Measurements from ENCODE around the gene EMP2.
A peak's percentile ranks its signal among the peaks of the same experiment; 100 is the strongest.

EMP2 gene

DNA sequence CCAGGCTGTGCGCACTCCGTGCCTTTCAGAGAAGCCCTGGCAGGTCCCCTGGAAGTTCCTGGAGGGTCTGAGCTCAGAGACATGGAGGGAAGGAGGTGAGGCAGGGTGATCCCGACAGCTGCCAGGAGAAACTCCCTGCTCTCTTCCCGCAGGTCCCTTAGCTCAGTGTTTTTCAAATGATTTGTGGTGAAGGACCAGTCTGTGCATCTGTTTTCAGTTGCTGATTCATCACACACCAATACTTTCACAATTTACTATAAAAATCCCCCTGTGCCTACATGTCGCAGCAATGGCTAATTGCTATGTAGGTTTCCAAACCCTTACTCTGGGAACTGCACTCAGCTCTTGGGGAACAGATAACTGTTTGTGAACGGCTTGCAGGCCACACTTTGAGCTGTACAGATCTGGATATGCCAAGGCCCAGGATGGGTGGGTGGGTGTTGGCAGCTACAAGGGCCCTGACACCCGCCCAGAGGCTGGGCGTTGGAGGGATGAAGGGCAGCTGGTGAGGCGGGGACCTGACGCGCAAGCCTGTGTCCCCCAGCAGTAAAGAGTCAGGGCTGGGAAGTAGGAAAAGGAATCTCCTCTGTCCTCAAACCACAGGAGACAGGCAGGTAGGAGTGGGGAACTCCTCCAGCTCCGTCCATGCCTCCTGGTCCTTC lies 20.5 kb upstream of the EMP2 start:
- Mint-ChIP-seq H3K36me3 (no peaks in the 10 kb centered on the region), H3K27ac (no peak overlapping the region), H3K4me1 (peaks cover 28 to 49% of the 10 kb centered on the region in 2 donors), H3K4me3 (no peak overlapping the region), H3K27me3 (peaks cover 0 to 13% of the 10 kb centered on the region in 2 donors), H3K9me3 (no peaks in the 10 kb centered on the region)
- DNase-seq = no peak
- peak; percentile 47 to 65 for ATAC-seq (replicated peaks)

GRCh38 chr16:10599626-10600025 lies 19.2 kb upstream of the EMP2 start:
- no peak overlapping the region for H3K4me3 Mint-ChIP-seq
- no peak for DNase-seq
- no peaks in the 10 kb centered on the region for H3K9me3 Mint-ChIP-seq
- no peak overlapping the region for H3K27ac Mint-ChIP-seq
- H3K36me3 Mint-ChIP-seq = no peaks in the 10 kb centered on the region
- peaks cover 0 to 13% of the 10 kb centered on the region in 2 donors for H3K27me3 Mint-ChIP-seq
- peaks cover 35 to 58% of the 10 kb centered on the region in 2 donors for H3K4me1 Mint-ChIP-seq
- ATAC-seq (replicated peaks) = peak; percentile 83

- ATAC-seq (replicated peaks) = no peak
- Mint-ChIP-seq H3K27me3 (peaks cover 0 to 17% of the 10 kb centered on the region in 2 donors), H3K36me3 (peaks cover 0 to 1% of the 10 kb centered on the region in 2 donors), H3K9me3 (no peaks in the 10 kb centered on the region), H3K4me3 (no peak overlapping the region), H3K27ac (no peak overlapping the region), H3K4me1 (peaks cover 39 to 64% of the 10 kb centered on the region in 2 donors)
- no peak for DNase-seq
These were observed 17.8 kb upstream of the EMP2 start for GRCh38 chr16:10598157-10598556.

- ATAC-seq (replicated peaks) (peak; percentile 56 to 65), DNase-seq (peak; percentile 43)
- Mint-ChIP-seq H3K9me3 (no peaks in the 10 kb centered on the region), H3K4me1 (peaks cover 39 to 64% of the 10 kb centered on the region in 2 donors), H3K4me3 (no peak overlapping the region), H3K27ac (peak overlapping the region; percentile 4), H3K36me3 (peaks cover 0 to 1% of the 10 kb centered on the region in 2 donors), H3K27me3 (peaks cover 0 to 13% of the 10 kb centered on the region in 2 donors)
These were observed 16.8 kb upstream of the EMP2 start for GRCh38 chr16:10597187-10597601.

GRCh38 chr16:10594312-10594950 lies 14.0 kb upstream of the EMP2 start:
- Mint-ChIP-seq H3K27me3 (peaks cover 0 to 11% of the 10 kb centered on the region in 2 donors), H3K9me3 (no peaks in the 10 kb centered on the region), H3K27ac (peak overlapping the region; percentile 42), H3K4me1 (peaks cover 29 to 45% of the 10 kb centered on the region in 2 donors), H3K36me3 (peaks cover 0 to 1% of the 10 kb centered on the region in 2 donors), H3K4me3 (peak overlapping the region in 1 of 2 donors; percentile 18)
- ATAC-seq (replicated peaks) = peak; percentile 75 to 77
- DNase-seq = peak; percentile 46

- H3K27me3 Mint-ChIP-seq = peaks cover 8 to 23% of the 10 kb centered on the region in 2 donors
- H3K36me3 Mint-ChIP-seq = peaks cover 0 to 1% of the 10 kb centered on the region in 2 donors
- H3K4me3 Mint-ChIP-seq = no peak overlapping the region
- peaks cover 24 to 32% of the 10 kb centered on the region in 2 donors for H3K4me1 Mint-ChIP-seq
- H3K9me3 Mint-ChIP-seq = no peaks in the 10 kb centered on the region
- no peak for ATAC-seq (replicated peaks)
- no peak for DNase-seq
- no peak overlapping the region for H3K27ac Mint-ChIP-seq
These were observed 12.2 kb upstream of the EMP2 start for GRCh38 chr16:10592611-10593010.

DNA sequence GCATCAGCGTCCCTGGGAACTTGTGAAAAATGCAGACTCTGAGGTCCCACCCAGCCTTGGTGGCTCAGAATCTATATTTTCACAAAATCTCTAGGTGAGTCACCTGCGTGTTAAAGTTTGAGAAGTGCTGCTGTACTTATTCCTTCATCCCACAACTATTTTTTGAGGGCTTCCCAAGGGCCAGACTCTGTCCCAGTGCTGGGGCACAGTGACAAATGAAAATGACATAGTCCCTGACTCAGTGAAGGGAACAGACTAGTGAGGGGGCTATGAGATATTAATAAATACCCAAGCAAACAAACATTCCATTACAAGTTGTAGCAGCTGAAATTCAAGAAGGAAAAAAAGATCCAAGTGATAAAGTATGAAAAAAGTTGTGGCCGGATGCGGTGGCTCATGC lies 9.9 kb upstream of the EMP2 start:
- DNase-seq (no peak), ATAC-seq (replicated peaks) (no peak)
- Mint-ChIP-seq H3K4me1 (peaks cover 6 to 9% of the 10 kb centered on the region in 2 donors), H3K4me3 (no peak overlapping the region), H3K36me3 (peaks cover 0 to 1% of the 10 kb centered on the region in 2 donors), H3K27me3 (peaks cover 19% of the 10 kb centered on the region in 2 donors), H3K27ac (no peak overlapping the region), H3K9me3 (no peaks in the 10 kb centered on the region)

GRCh38 chr16:10589109-10589508 lies 8.7 kb upstream of the EMP2 start:
- H3K27ac Mint-ChIP-seq = no peak overlapping the region
- no peak overlapping the region for H3K4me3 Mint-ChIP-seq
- peaks cover 0 to under 1% of the 10 kb centered on the region in 2 donors for H3K4me1 Mint-ChIP-seq
- no peaks in the 10 kb centered on the region for H3K9me3 Mint-ChIP-seq
- H3K36me3 Mint-ChIP-seq = no peaks in the 10 kb centered on the region
- H3K27me3 Mint-ChIP-seq = peaks cover 16 to 22% of the 10 kb centered on the region in 2 donors
- DNase-seq (no peak), ATAC-seq (replicated peaks) (no peak)

GRCh38 chr16:10587622-10588021 lies 7.2 kb upstream of the EMP2 start:
- no peak for DNase-seq
- ATAC-seq (replicated peaks) = no peak
- peaks cover 26 to 35% of the 10 kb centered on the region in 2 donors for H3K27me3 Mint-ChIP-seq
- no peaks in the 10 kb centered on the region for H3K4me1 Mint-ChIP-seq
- H3K9me3 Mint-ChIP-seq = no peaks in the 10 kb centered on the region
- no peak overlapping the region for H3K4me3 Mint-ChIP-seq
- no peak overlapping the region for H3K27ac Mint-ChIP-seq
- no peaks in the 10 kb centered on the region for H3K36me3 Mint-ChIP-seq

- Mint-ChIP-seq H3K4me1 (peaks cover 6 to 9% of the 10 kb centered on the region in 2 donors), H3K36me3 (peaks cover 0 to 2% of the 10 kb centered on the region in 2 donors)
These were observed 4.6 kb upstream of the EMP2 start for GRCh38 chr16:10584981-10585438.

GRCh38 chr16:10583269-10583668 lies 2.9 kb upstream of the EMP2 start:
- Mint-ChIP-seq H3K4me3 (no peak overlapping the region), H3K4me1 (peaks cover 9% of the 10 kb centered on the region in 2 donors), H3K9me3 (no peaks in the 10 kb centered on the region), H3K36me3 (peaks cover 0 to 2% of the 10 kb centered on the region in 2 donors), H3K27ac (no peak overlapping the region), H3K27me3 (peaks cover 50 to 58% of the 10 kb centered on the region in 2 donors)
- no peak for ATAC-seq (replicated peaks)
- DNase-seq = no peak

More at GRCh38 chr16:10584981-10585438, 4.6 kb upstream of the EMP2 start:
- DNase-seq (no peak), ATAC-seq (replicated peaks) (no peak)
- H3K9me3 Mint-ChIP-seq = no peaks in the 10 kb centered on the region
- H3K27ac Mint-ChIP-seq = no peak overlapping the region
- peaks cover 42 to 49% of the 10 kb centered on the region in 2 donors for H3K27me3 Mint-ChIP-seq
- H3K4me3 Mint-ChIP-seq = no peak overlapping the region

DNA sequence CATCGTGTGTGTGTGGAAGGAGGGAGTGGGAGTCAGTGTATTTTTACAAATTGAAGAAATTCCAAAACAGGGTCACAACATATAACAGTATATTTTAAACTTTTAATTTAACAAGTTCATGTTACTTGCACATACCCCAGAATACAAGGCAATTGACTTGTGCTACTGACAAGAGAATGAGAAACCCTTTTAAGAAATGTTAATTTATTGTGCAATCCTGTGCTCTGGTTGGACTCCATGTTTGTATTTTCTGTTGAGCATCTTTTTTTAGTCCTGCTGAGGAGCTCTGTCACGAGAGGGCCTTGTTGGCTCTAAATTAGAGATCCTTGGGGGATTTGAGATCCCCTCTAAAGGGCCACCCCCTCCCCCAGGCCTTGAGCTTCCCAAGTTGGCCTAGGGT lies 1.1 kb upstream of the EMP2 start:
- DNase-seq (no peak), ATAC-seq (replicated peaks) (no peak)
- H3K9me3 Mint-ChIP-seq = no peaks in the 10 kb centered on the region
- peaks cover 0 to 2% of the 10 kb centered on the region in 2 donors for H3K36me3 Mint-ChIP-seq
- no peak overlapping the region for H3K27ac Mint-ChIP-seq
- H3K4me3 Mint-ChIP-seq = no peak overlapping the region
- H3K4me1 Mint-ChIP-seq = peaks cover 9% of the 10 kb centered on the region in 2 donors
- H3K27me3 Mint-ChIP-seq = peaks cover 59 to 69% of the 10 kb centered on the region in 2 donors

DNA sequence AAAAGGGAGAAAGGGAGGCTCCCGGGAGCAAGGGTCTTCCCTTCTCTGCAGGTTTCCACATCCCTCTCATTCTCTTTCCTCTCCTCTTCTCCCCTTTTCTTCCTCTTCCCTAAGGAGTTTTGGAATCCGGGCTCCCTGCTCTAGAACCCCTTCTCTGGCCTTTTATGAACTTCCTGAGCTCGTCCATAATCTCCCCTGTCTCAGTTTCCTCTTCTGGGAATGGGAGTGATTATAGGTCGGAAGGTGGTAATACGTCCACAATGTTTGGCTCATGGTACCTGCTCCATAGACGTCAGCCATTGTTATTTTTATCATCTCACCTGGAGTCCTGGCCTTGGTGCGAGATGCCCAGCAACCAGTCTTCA lies 467 bp upstream of the EMP2 start:
- Mint-ChIP-seq H3K36me3 (peaks cover 0 to 2% of the 10 kb centered on the region in 2 donors), H3K4me1 (peaks cover 9% of the 10 kb centered on the region in 2 donors), H3K27me3 (peaks cover 55 to 62% of the 10 kb centered on the region in 2 donors), H3K9me3 (no peaks in the 10 kb centered on the region), H3K27ac (no peak overlapping the region), H3K4me3 (peak overlapping the region; percentile 79 to 84)
- no peak for DNase-seq
- no peak for ATAC-seq (replicated peaks)

GRCh38 chr16:10579575-10579964 lies 828 bp downstream of the EMP2 start:
- ATAC-seq (replicated peaks) (peak in 1 of 2 donors; percentile 10), DNase-seq (no peak)
- peaks cover 9% of the 10 kb centered on the region in 2 donors for H3K4me1 Mint-ChIP-seq
- H3K9me3 Mint-ChIP-seq = no peaks in the 10 kb centered on the region
- H3K27ac Mint-ChIP-seq = no peak overlapping the region
- H3K27me3 Mint-ChIP-seq = peaks cover 55 to 61% of the 10 kb centered on the region in 2 donors
- H3K4me3 Mint-ChIP-seq = peak overlapping the region; percentile 63 to 75
- peaks cover 0 to 2% of the 10 kb centered on the region in 2 donors for H3K36me3 Mint-ChIP-seq

Measured in stimulated activated naive B cell treated with anti-CD40 and anti-IgM and Interleukin-4, amounts not matched to agents 10 μg/mL and 1 μg/mL and 100 μg/mL, for 72 hours (primary cell).